GM18505 (cell line): ENCODE measurements around the gene RUSC2.
"Not testable (repeated sequence)": the region's sequence is repeated elsewhere in the genome, so short reads cannot be mapped to it uniquely, and the experiment has no call there.

ENCODE experiments used
- ATAC-seq: cut with Tn5 transposase; IDR thresholded peaks from one replicate; pipeline ENCODE4 v1.9.1; 2021; ENCODE audit not compliant: unreplicated experiment
- POLR2A ChIP-seq: IDR thresholded peaks from 4 replicates; pipeline ENCODE4 v1.6.1; 2011; ENCODE audit warnings: borderline replicate concordance; ENCODE audit not compliant: insufficient read depth, insufficient read length; ENCODE audit errors: extremely low read depth

RUSC2 gene

DNA sequence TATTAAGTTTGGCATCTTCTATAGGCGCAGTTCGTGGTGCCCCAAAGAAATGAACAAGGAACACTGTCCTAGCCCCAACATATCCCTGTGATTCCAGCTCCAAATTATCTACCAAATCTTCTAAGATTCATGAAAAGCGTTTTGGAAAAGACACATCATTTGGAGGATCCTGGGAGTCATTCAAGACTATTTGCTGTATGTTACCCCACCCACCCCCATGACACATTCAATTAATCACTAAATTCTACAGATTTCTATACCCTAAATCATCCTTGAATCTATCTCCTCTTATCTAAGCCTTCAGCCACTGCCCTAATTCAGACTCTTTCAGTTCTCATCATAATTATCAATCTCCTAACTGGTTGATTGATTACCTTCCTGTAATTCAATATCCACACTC, 5.5 kb upstream of the RUSC2 start:
- no peak for TF ChIP-seq POLR2A

DNA sequence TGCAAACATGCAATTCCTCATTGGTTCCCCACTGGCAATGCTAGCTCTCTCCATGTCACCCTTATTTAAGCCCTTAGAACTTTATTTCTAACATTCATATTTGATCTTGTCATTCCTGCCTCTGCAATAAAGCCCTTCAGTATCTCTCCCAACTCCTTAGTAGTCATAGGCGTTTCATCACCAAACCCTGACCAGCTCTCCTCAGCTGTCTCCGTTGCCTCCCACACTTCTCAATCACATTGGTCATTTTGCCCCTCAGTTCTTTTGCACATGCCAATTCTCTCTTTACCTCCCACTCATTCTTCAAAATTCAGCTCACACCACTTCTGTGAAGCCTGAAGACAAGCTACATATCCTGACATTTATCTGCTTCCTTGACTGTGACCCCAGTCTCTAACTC, 2.8 kb upstream of the RUSC2 start:
- no peak for ATAC-seq
- no peak for TF ChIP-seq POLR2A

More for the DNA sequence above, 5.5 kb upstream of the RUSC2 start:
- ATAC-seq: no peak

DNA sequence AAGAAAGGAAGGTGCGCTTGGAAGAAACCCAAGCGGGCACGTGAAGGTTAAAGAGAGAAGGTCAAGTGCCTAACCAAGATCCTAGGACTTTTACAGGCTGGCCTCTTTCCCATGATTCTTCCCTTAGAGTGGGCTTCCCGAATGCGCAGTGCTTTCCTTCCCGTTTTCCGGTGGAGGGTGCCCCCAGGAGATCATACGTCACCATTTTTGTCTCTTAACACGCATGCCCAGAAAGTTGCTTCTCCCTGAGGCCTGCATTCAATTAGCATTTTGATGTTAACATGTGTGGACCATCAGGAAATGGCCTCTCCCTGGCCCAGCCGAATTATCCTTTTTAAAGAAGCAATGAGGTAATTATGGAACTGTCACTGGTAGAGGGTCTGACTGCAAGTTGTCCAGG, 1.9 kb upstream of the RUSC2 start:
- no peak for ATAC-seq
- no peak for TF ChIP-seq POLR2A

DNA sequence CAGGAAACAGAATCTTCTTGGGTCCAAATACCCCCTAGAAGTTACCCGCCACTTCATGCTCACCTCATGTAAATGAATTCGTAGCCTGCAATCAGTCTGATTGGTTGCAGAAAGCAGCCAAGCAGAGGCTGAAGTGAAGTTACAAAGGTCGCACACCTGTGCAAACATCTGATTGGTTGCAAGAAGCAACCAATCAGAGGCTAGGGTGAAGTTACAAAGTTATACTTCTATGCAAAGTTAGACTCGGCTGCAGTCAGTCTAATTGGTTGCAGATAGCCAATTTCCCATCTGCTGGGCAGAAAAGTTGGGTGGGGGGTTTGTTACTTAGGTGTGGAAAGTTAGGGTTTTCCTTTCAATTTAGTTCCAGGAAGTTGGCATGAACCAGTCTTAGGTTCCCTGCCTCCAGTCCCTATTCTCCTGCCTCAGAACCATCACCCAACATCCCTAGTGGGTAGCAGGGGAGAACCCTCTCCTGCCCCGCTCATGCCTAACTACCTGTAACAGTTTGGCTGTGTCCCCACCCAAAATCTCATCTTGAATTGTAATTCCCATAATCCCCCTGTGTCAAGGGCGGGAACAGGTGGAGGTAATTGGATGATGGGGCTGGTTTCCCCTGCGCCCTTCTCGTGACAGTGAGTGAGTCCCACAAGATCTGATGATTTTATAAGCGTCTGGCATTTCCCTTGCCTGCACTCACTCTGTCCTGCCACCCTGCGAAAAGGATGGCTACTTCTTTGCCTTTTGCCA, 1.2 kb upstream of the RUSC2 start:
- no peak for TF ChIP-seq POLR2A
- no peak for ATAC-seq

DNA sequence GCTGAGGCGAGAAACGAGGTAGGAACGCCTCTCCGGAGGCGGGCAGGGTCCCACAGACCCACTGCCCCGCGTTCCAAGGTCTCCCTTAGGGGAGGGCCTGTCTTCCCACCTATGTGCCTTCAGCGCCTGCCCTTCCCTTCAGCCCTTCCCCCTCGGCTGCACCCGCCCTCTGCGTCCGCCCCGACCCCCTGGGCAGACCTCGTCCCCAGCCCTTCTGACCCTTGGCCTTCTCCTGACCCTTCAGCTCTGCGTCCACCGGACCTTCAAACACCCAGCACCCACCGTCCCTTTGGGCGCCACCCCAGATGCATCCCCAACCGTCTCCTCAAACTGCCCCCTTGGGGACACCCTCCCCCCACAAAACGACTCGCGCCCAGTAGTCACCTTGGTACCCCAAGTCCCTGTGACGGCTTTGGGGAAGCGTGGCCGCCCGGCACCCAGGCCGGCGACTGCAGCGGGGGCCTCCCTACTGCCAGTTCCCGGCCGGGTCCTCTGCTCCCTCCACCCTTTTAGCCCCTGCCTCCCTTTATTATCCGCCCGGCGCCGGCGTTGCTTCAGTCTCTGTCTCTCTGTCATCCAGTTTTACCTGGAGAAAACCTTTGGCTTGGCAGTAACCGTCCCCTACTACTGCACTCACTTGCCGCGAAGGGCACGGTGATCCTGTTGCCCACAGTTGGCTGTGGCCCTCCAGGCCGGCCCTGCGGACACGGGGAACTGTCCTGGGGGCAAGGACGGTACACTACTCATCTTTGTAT, 421 bp downstream of the RUSC2 start:
- ATAC-seq: peak; percentile 29
- TF ChIP-seq POLR2A: no peak

DNA sequence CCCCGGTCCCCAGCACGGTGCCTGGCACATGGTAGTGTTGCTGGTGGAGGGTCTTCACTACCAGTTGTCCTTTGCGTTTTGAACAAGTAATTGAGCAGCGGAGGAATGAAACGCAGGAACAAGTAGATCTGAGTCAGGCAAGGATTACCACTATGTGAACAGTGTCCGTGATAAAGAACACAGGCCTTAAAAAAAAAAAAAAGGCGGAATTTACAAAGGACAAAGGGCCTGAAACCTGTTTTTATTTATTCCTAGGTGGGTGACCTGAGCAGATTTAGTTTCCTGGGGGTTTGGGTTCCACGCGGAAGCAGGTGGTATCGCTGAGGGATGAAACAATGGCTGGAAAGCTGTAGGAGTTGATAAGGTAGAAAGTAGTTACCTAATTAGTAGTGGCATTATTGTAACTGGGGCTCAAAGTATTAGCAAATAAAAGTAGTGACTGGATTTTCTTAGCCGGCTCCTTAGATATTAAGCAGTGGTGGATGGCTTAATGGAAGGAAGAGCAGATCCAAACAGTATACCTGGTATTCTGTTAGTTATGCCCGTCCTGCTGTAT, 1.1 kb downstream of the RUSC2 start:
- TF ChIP-seq POLR2A: no peak
- no peak for ATAC-seq

DNA sequence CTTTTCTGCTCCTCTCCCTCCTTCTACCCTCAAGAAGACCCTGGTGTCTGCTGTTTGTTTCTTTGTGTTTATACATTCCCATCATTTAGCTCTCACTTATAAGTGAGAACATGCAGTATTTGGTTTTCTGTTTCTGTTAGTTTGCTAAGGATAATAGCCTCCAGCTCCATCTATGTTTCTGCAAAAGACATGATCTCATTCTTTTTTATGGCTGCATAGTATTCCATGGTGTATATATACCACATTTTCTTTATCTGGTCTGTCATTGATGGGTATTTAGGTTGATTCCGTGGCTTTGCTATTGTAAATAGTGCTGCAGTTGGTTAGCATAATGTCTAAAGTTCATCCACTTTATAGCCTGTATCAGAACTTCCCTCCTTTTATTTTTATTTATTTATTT, 3.2 kb downstream of the RUSC2 start:
- not testable (repeated sequence) for ATAC-seq

DNA sequence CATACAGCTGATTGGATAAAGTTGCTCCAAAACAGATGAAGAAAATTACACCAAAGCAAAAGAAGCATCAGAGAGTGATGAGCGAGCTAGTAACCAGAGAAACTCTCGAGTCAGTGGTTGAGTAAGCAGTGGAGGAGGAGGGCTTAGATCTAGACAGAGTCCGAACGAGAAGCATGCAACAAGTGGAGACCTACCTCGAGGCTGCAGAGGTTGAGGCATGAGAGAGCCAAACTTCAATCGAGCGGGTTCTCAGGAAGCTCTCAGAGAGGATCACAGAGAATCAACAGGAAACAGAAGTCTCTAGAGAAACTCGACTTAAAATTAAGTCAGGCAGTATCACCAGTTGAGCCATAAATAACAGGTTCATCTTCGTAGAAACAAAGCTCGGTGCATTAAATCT, 6.1 kb downstream of the RUSC2 start:
- TF ChIP-seq POLR2A: no peak
- ATAC-seq: no peak

DNA sequence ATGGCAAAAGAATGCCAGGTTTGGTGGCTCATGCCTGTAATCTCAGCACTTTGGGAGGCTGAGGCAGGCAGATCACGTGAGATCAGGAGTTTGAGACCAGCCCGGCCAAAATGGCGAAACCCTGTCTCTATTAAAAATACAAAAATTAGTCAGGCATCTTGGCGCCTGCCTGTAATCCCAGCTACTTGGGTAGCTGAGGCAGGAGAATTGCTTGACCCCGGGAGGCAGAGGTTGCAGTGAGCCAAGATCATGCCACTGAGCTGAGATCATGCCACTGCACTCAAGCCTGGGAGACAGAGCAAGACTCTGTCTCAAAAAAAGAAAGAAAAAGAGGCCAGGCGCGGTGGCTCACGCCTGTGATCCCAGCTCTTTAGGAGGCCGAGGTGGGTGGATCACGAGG, 8.3 kb downstream of the RUSC2 start:
- ATAC-seq: not testable (repeated sequence)

DNA sequence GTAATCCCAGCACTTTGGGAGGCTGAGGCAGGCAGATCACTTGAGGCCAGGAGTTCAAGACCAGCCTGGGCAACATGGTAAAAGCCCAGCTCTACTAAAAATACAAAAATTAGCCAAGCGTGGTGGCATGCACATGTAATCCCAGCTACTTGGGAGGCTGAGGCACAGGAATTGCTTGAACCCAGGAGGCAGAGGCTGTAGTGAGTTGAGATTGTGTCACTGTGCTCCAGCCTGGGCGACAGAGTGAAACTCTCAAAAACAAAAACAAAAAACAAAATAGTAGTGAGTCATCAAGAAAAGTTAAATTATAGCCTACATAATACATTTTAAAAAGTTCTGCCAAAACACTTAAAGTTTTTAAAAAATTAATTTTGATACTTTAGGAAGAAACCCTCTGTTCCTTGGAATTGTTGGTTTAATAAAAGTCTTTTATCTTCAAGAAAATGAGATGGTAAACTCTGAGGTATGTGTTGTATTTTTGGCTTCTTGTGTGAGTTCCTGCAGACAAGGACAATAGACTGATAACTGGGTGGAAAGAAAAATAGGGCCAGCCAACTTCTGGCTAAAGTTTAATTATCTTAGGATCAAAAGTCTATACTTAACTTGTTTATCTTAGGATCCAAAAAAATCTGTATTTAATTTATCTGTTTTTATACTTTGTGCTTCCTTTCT, 9.3 kb downstream of the RUSC2 start:
- no peak for ATAC-seq

DNA sequence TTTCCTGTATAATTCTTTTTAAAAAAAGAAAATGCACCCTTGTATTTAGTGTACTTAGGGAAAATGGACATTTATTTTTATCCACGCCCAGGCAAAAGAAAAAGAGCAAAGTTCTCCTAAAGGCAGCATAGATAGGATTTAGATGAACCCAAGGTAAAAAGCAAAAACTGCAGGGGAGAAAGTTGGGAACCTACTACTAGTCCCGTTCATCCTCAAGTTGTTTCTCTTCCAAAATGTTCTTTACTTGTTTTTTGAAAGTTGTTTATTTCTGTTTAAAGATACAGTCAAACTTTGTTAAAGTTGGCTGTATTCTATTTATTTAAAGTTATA, 9.8 kb downstream of the RUSC2 start:
- no peak for TF ChIP-seq POLR2A
- ATAC-seq: no peak

More for the DNA sequence above, 9.3 kb downstream of the RUSC2 start:
- no peak for TF ChIP-seq POLR2A

DNA sequence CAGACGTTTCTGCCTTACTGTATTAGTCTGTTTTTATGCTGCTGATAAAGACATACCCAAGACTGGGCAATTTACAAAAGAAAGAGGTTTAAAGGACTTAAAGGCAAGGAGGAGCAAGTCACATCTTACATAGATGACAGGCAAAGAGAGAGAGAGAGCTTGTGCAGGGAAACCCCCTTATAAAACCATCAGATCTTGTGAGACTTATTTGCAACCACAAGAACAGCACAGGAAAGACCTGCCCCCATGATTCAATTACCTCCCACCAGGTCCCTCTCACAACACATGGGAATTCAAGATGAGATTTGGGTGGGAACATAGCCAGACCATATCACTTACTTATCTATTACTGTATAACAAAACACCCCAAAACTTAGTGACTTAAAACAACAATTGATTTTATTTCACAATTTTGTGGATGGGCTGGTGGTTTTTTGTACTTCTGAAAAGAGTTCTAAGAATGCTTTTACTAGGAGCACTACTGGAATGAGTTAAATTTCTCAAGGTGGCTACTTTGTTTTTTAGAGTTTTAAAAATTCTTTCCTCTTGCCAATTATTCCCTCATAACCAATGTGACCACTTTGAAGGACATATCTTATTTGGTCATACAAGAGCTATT, 10.3 kb downstream of the RUSC2 start:
- ATAC-seq: no peak
- no peak for TF ChIP-seq POLR2A

DNA sequence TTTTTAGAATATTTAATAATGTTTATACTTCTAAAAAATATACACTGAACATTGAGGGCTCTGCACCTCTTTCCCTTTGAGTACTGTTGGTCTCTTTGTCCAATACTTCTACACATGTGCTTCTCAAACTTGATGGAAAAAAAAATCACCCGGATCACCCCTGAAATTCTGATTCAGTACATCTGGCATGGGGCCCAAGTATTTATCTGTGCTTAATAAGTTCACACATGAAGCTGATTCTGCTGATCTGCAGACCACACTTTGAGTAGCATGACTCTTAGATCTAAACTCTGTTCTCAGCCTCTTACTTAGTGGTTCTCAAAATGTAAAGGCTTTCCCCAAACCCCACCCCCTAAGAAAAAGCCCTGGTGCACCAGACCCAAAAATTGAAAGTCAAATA, 12.0 kb downstream of the RUSC2 start:
- ATAC-seq: no peak
- TF ChIP-seq POLR2A: no peak
